Chondrocyte (in vitro differentiated cells): Measurements from ENCODE around the gene PSD4. TPM values are rescaled to one million over a fixed set of nuclear protein-coding genes. Genes with fewer than 3 reads are reported as not detected.

Source experiments
- DNase-seq: peaks from one replicate; pipeline ENCODE4 v3.0.0; 2021; ENCODE audit warnings: mixed read lengths, low spot score
- H3K27ac Mint-ChIP-seq: one replicate; pipeline ENCODE4 v1.8.0; 2021; ENCODE audit warnings: mild to moderate bottlenecking, moderate library complexity, mixed read lengths; ENCODE audit not compliant: unreplicated experiment
- H3K27me3 Mint-ChIP-seq: 2 replicates; pipeline ENCODE4 v1.8.0; 2021; ENCODE audit warnings: low read depth, mixed read lengths
- H3K36me3 Mint-ChIP-seq: 2 replicates; pipeline ENCODE4 v1.8.0; 2021; ENCODE audit warnings: low read depth, mixed read lengths
- H3K4me1 Mint-ChIP-seq: 2 replicates; pipeline ENCODE4 v1.8.0; 2021; ENCODE audit warnings: low read depth, mild to moderate bottlenecking, mixed read lengths
- H3K4me3 Mint-ChIP-seq: one replicate; pipeline ENCODE4 v1.8.0; 2021; ENCODE audit warnings: mild to moderate bottlenecking, moderate library complexity, mixed read lengths; ENCODE audit not compliant: unreplicated experiment
- H3K9me3 Mint-ChIP-seq: 2 replicates; pipeline ENCODE4 v1.8.0; 2021; ENCODE audit warnings: low read depth, mixed read lengths
- CTCF ChIP-seq: fragments of 200-600 bp; sonication (generic); IDR thresholded peaks from 2 replicates; pipeline ENCODE4 v1.5.0; 2021; ENCODE audit warnings: antibody characterized with exemption, mild to moderate bottlenecking, moderate library complexity
- total RNA-seq: library from RNA; stranded (reverse); gene quantifications from 3 replicates; pipeline ENCODE4 v1.2.1, GENCODE V29; 2021

Gene PSD4
- total RNA-seq, 1 donor from 2014 or later = 5.5 TPM

GRCh38 chr2:113200736-113201490, 27.1 kb downstream of the PSD4 start:
- no peaks in the 10 kb centered on the region for H3K9me3 Mint-ChIP-seq
- no peak overlapping the region for H3K27ac Mint-ChIP-seq
- peaks cover 16% of the 10 kb centered on the region for H3K4me1 Mint-ChIP-seq
- no peaks in the 10 kb centered on the region for H3K27me3 Mint-ChIP-seq
- no peak overlapping the region for H3K4me3 Mint-ChIP-seq
- no peak for DNase-seq
- TF ChIP-seq CTCF = no peak
- H3K36me3 Mint-ChIP-seq = no peaks in the 10 kb centered on the region

- Mint-ChIP-seq H3K4me1 (peaks cover 16% of the 10 kb centered on the region), H3K27me3 (no peaks in the 10 kb centered on the region), H3K4me3 (no peak overlapping the region), H3K36me3 (no peaks in the 10 kb centered on the region), H3K9me3 (no peaks in the 10 kb centered on the region), H3K27ac (no peak overlapping the region)
- no peak for TF ChIP-seq CTCF
- DNase-seq = no peak
These were observed 27.9 kb downstream of the PSD4 start for GRCh38 chr2:113201496-113202304.

GRCh38 chr2:113202305-113203216, 28.8 kb downstream of the PSD4 start:
- no peak for TF ChIP-seq CTCF
- Mint-ChIP-seq H3K36me3 (no peaks in the 10 kb centered on the region), H3K27ac (no peak overlapping the region), H3K9me3 (no peaks in the 10 kb centered on the region), H3K4me1 (peaks cover 16% of the 10 kb centered on the region), H3K4me3 (no peak overlapping the region), H3K27me3 (no peaks in the 10 kb centered on the region)
- DNase-seq = no peak

- Mint-ChIP-seq H3K27me3 (no peaks in the 10 kb centered on the region), H3K27ac (no peak overlapping the region), H3K4me1 (peaks cover 16% of the 10 kb centered on the region), H3K4me3 (no peak overlapping the region), H3K9me3 (no peaks in the 10 kb centered on the region), H3K36me3 (no peaks in the 10 kb centered on the region)
- TF ChIP-seq CTCF = no peak
- no peak for DNase-seq
These were observed 29.4 kb downstream of the PSD4 start for GRCh38 chr2:113203217-113203530.
